Vagina (tissue), 2 donors: Measurements from ENCODE around the gene CXCR6. TPM values are rescaled to one million over a fixed set of nuclear protein-coding genes. Genes with fewer than 3 reads are reported as not detected.
A peak's percentile ranks its signal among the peaks of the same experiment; 100 is the strongest.

Source experiments
- DNase-seq, 2 donors: peaks; one replicate each; pipeline ENCODE4 v3.0.0-alpha.2; 2017; ENCODE audit errors: extremely low spot score in 2 of 2
- H3K27ac ChIP-seq: fragments of 200-600 bp; sonication (generic); one replicate; pipeline ENCODE4 v1.5.1; 2019
- H3K27me3 ChIP-seq: fragments of 200-600 bp; sonication (generic); one replicate; pipeline ENCODE4 v1.5.1; 2019
- H3K36me3 ChIP-seq, 2 donors: fragments of 200-600 bp; sonication (generic); one replicate each; pipeline ENCODE4 v1.5.1; 2017 to 2019
- H3K4me1 ChIP-seq: fragments of 200-600 bp; sonication (generic); one replicate; pipeline ENCODE4 v1.5.1; 2019
- H3K4me3 ChIP-seq, 2 donors: fragments of 200-600 bp; sonication (generic); 1 replicate in 1 of 2; 2 replicates in 1 of 2; pipeline ENCODE4 v1.5.1; 2016 to 2019
- H3K9me3 ChIP-seq: fragments of 200-600 bp; sonication (generic); one replicate; pipeline ENCODE4 v1.5.1; 2019
- POLR2A ChIP-seq, 2 donors: fragments of 450-650 bp; IDR thresholded peaks; one replicate each; pipeline ENCODE4 v1.6.1; 2017; ENCODE audit warnings: antibody characterized with exemption in 2 of 2, mild to moderate bottlenecking in 2 of 2, moderate library complexity in 2 of 2
- POLR2AphosphoS5 ChIP-seq, 2 donors: sonication (generic); formaldehyde crosslinking; IDR thresholded peaks; one replicate each; pipeline ENCODE4 v1.9.0; 2017; ENCODE audit warnings: antibody characterized with exemption in 2 of 2, mild to moderate bottlenecking in 2 of 2, low read depth in 1 of 2; ENCODE audit not compliant: insufficient read depth in 1 of 2
- intact Hi-C: fragments of 100-400 bp; cut with DNase I; formaldehyde crosslinking; loops from one replicate; pipeline ENCODE4 v1.15.1; 2023
- total RNA-seq: library from RNA; depleted of rRNA; stranded (reverse); fragments of >200 nt; gene quantifications from one replicate; pipeline ENCODE4 v1.2.3, GENCODE V29; 2016
- TF ChIP-seq, protein P1 (sequence below), 3 experiments: fragments of 450-650 bp in 2 of 3; fragments of 200-600 bp in 1 of 3; sonication (generic) in 1 of 3; IDR thresholded peaks; one replicate each; pipeline ENCODE4 v1.5.1; 2017 to 2019; ENCODE audit warnings: antibody characterized with exemption in 3 of 3, mild to moderate bottlenecking in 2 of 3, moderate library complexity in 2 of 3

CXCR6 gene
- total RNA-seq, 1 donor from 2014 or later, result 9.6 TPM

DNA sequence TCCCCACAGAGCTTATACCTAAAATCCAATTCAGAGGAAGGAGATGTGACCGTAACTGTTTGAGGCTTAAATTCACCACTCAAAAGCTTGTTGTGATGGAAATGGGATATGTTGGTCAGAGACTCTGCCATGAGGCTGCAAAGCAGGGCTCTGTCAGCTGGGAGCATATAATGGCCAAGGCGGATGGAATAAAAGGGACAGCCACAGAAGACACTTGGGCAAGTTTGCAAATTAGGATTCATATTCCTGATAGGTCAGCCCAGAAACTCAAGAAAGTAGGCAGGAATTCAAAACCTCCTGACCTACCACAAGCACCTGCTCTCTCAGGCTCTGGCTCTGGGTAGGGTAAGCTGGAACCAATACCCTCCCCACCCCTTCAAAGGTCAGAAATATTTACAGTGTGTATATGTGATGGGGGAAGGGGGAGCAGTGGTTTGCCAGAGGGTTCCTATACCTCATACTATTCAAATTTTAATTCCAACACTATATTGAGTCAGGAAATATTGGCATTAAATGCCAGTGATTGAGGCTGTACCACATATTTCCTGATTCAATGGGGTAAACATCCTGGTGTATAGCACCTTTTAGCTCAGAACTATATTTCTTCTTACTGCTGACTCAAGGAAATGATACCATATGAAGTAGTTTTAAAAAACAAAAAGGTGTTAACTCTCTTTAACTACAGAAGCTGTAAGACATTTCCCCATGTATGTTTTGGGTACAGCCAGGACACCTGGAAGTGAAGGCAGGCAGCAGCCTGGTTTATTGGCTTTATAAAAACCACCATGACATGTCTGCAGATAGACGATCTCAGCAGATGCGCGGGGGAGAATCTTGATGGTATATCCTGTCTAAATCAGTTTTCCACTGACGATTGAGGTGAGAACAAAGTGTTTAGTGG, 33.2 kb downstream of the CXCR6 start:
- peaks cover 61% of the 10 kb centered on the region for H3K4me1 ChIP-seq
- no peaks in the 10 kb centered on the region for H3K27me3 ChIP-seq
- peaks cover 3 to 40% of the 10 kb centered on the region in 2 donors for H3K36me3 ChIP-seq
- no peak overlapping the region for H3K4me3 ChIP-seq
- H3K27ac ChIP-seq, result peak overlapping the region; percentile 65
- no peak for DNase-seq
- H3K9me3 ChIP-seq, result no peaks in the 10 kb centered on the region
- intact Hi-C loops, result no loop called here
- TF ChIP-seq, protein P1, sequence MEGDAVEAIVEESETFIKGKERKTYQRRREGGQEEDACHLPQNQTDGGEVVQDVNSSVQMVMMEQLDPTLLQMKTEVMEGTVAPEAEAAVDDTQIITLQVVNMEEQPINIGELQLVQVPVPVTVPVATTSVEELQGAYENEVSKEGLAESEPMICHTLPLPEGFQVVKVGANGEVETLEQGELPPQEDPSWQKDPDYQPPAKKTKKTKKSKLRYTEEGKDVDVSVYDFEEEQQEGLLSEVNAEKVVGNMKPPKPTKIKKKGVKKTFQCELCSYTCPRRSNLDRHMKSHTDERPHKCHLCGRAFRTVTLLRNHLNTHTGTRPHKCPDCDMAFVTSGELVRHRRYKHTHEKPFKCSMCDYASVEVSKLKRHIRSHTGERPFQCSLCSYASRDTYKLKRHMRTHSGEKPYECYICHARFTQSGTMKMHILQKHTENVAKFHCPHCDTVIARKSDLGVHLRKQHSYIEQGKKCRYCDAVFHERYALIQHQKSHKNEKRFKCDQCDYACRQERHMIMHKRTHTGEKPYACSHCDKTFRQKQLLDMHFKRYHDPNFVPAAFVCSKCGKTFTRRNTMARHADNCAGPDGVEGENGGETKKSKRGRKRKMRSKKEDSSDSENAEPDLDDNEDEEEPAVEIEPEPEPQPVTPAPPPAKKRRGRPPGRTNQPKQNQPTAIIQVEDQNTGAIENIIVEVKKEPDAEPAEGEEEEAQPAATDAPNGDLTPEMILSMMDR (IDR thresholded peaks at IDR 0.05), result no peak
- TF ChIP-seq POLR2A (IDR thresholded peaks at IDR 0.05), result no peak
- TF ChIP-seq POLR2AphosphoS5 (IDR thresholded peaks at IDR 0.05; ENCODE audit: insufficient read depth in 1 of 2, low read depth in 1 of 2), result no peak

DNA sequence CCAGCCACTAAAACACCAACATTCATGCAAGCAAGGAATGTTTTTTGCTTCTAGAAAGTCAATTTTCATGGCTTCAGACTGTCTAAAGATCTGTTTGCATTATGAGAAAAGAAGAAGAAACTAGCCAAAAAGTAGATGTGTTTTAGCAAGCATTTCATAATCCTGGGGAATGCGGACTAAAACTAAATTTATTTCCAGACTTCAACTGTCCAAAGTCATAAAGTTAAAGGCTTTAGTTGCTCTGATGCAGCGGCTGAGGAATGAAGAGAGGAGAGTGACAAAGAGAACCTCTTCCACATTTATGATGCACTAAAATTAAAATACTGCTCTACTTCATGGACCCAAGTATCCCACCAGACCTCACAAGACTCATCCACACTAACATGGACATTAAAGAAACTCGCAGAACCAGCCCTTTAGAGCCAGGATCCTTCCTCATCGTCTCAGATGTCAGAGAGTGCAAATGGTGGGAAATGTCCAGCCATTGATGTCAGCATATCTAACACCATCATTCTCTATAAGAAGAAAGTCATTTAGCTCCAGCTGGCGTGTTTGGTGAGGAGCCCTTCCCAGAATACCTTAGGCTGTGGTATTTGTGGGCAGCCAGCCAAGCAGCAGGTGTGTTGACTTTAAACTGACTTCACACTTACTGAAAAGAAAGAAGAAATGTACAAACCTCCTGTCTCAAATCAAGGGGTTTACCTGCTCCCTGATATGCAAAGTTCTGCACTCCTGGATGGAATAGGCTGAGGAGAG, 34.9 kb downstream of the CXCR6 start:
- Histone ChIP-seq H3K36me3 (peaks cover 2 to 52% of the 10 kb centered on the region in 2 donors), H3K9me3 (no peaks in the 10 kb centered on the region), H3K27me3 (no peaks in the 10 kb centered on the region), H3K4me1 (peaks cover 50% of the 10 kb centered on the region), H3K4me3 (no peak overlapping the region), H3K27ac (peak overlapping the region; percentile 65)
- TF ChIP-seq, protein P1 (IDR thresholded peaks at IDR 0.05), result no peak
- TF ChIP-seq POLR2A (IDR thresholded peaks at IDR 0.05), result no peak
- no peak for TF ChIP-seq POLR2AphosphoS5 (IDR thresholded peaks at IDR 0.05; ENCODE audit: insufficient read depth in 1 of 2, low read depth in 1 of 2)
- intact Hi-C loops, result no loop called here
- DNase-seq, result no peak

DNA sequence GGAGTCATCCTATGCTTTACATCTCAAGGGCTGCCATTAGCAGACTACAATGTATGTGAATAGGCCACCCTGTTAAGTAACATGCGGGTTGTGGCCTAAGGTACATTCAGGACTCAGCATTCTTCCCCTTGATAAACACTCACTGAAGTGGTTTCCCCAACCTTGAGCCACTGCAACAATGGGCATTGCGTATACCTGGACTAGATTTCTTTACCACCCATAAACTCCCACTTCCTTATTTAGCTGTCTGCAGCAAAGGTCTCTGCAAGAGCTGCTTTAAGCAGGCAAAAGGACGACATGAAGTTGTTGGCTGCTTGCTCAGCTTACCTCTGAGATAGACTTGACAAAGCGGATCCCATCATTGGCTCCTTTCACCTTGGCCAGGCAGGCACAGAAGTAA, 36.1 kb downstream of the CXCR6 start:
- H3K4me3 ChIP-seq, result no peak overlapping the region
- DNase-seq, result no peak
- peak overlapping the region; percentile 20 for H3K27ac ChIP-seq
- peaks cover 53% of the 10 kb centered on the region for H3K4me1 ChIP-seq
- intact Hi-C loops, result no loop called here
- TF ChIP-seq POLR2AphosphoS5 (IDR thresholded peaks at IDR 0.05; ENCODE audit: insufficient read depth in 1 of 2, low read depth in 1 of 2) (no peak), POLR2A (IDR thresholded peaks at IDR 0.05) (no peak)
- TF ChIP-seq, protein P1 (IDR thresholded peaks at IDR 0.05), result no peak
- H3K9me3 ChIP-seq, result no peaks in the 10 kb centered on the region
- no peaks in the 10 kb centered on the region for H3K27me3 ChIP-seq
- peaks cover 0 to 59% of the 10 kb centered on the region in 2 donors for H3K36me3 ChIP-seq

DNA sequence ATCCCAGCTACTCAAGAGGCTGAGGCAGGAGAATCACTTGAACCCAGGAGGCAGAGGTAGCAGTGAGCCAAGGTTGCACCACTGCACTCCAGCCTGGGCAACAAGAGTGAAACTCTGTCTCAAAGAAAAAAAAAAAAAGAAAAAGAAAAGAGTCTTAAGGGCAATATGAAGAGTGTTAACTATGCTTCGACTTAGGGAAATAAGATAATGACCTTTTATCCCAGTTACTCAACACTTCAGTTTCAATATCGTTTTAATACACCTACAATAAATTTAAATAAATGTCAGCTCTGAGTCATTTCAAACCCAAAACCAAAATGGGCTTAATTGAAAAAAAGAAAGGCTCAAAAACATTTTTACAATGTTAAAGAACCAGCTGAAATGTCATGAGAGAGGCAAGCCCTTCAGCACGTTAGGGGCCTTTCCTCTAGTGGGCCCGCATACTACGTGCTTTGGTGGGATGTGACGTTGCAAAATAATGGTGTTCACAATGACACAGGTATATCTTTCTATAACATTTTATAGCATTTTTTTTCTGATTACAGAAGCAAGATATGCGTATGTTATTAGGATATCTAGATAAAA, 37.1 kb downstream of the CXCR6 start:
- Histone ChIP-seq H3K4me1 (peaks cover 56% of the 10 kb centered on the region), H3K27ac (peak overlapping the region; percentile 20), H3K27me3 (no peaks in the 10 kb centered on the region), H3K4me3 (no peak overlapping the region), H3K9me3 (no peaks in the 10 kb centered on the region), H3K36me3 (peaks cover 0 to 51% of the 10 kb centered on the region in 2 donors)
- TF ChIP-seq POLR2A (IDR thresholded peaks at IDR 0.05) (no peak), POLR2AphosphoS5 (IDR thresholded peaks at IDR 0.05; ENCODE audit: insufficient read depth in 1 of 2, low read depth in 1 of 2) (no peak)
- TF ChIP-seq, protein P1 (IDR thresholded peaks at IDR 0.05), result no peak
- DNase-seq, result no peak
- intact Hi-C loops, result no loop called here
